Stimulated activated CD4-positive, alpha-beta T cell treated with anti-CD3 and anti-CD28 coated beads, Interleukin-1b, Interleukin-23, amount 100 ng/mL, for 4 hours (primary cell): Measurements from ENCODE around the gene COL1A2.

Source experiments
- DNase-seq, 2 donors: peaks; one replicate each; pipeline ENCODE4 v3.0.0-alpha.2; 2020; ENCODE audit warnings: low read depth in 2 of 2

COL1A2 gene

GRCh38 chr7:94434042-94434441 lies 39.3 kb downstream of the COL1A2 start:
- DNase-seq: no peak

- DNase-seq: peak; percentile 2 to 48
Observed at GRCh38 chr7:94436018-94436604, 41.4 kb downstream of the COL1A2 start.

GRCh38 chr7:94436700-94437099 lies 42.0 kb downstream of the COL1A2 start:
- no peak for DNase-seq

GRCh38 chr7:94439893-94440381 lies 45.2 kb downstream of the COL1A2 start:
- DNase-seq: no peak

GRCh38 chr7:94440451-94441039 lies 45.9 kb downstream of the COL1A2 start:
- no peak for DNase-seq

GRCh38 chr7:94441138-94441537 lies 46.4 kb downstream of the COL1A2 start:
- no peak for DNase-seq

- no peak for DNase-seq
Observed at GRCh38 chr7:94442639-94443038, 47.9 kb downstream of the COL1A2 start.

- DNase-seq: no peak
Observed at GRCh38 chr7:94444813-94445212, 50.1 kb downstream of the COL1A2 start.

- no peak for DNase-seq
Observed at GRCh38 chr7:94445696-94446194, 51.0 kb downstream of the COL1A2 start.

- no peak for DNase-seq
Observed at GRCh38 chr7:94446308-94446707, 51.6 kb downstream of the COL1A2 start.

GRCh38 chr7:94449151-94449725 lies 54.5 kb downstream of the COL1A2 start:
- no peak for DNase-seq

- no peak for DNase-seq
Observed at GRCh38 chr7:94450044-94450697, 55.5 kb downstream of the COL1A2 start.

GRCh38 chr7:94451187-94451586 lies 56.5 kb downstream of the COL1A2 start:
- DNase-seq: no peak

GRCh38 chr7:94452239-94452638 lies 57.5 kb downstream of the COL1A2 start:
- no peak for DNase-seq

- no peak for DNase-seq
Observed at GRCh38 chr7:94453898-94454297, 59.2 kb downstream of the COL1A2 start.

GRCh38 chr7:94458041-94458440 lies 63.3 kb downstream of the COL1A2 start:
- DNase-seq: no peak

GRCh38 chr7:94466516-94466915 lies 71.8 kb downstream of the COL1A2 start:
- DNase-seq: no peak

GRCh38 chr7:94471604-94472003 lies 76.9 kb downstream of the COL1A2 start:
- DNase-seq: no peak

GRCh38 chr7:94472608-94473007 lies 77.9 kb downstream of the COL1A2 start:
- no peak for DNase-seq

GRCh38 chr7:94476251-94476840 lies 81.7 kb downstream of the COL1A2 start:
- DNase-seq: no peak

GRCh38 chr7:94477878-94478277 lies 83.2 kb downstream of the COL1A2 start:
- DNase-seq: no peak

GRCh38 chr7:94478648-94479214 lies 84.0 kb downstream of the COL1A2 start:
- no peak for DNase-seq
